WTC11 (cell line): ENCODE measurements around the gene CLGN. TPM values are rescaled to one million over a fixed set of nuclear protein-coding genes. Genes with fewer than 3 reads are reported as not detected.

ENCODE experiments used
- ATAC-seq: fragments of 200-7000 bp; cut with Tn5 transposase; 2 replicates; pipeline ENCODE4 v1.10.0; 2021; ENCODE audit warnings: mild to moderate bottlenecking, moderate library complexity
- CTCF ChIA-PET: fragments of 300-600 bp; sonication (Branson Sonifier 250); formaldehyde crosslinking; loops from one replicate; lab custom pipeline; 2021; ENCODE audit warnings: antibody characterized with exemption; lab: Charles Lee
- POLR2A ChIA-PET: fragments of 350-600 bp; sonication (Branson Sonifier 250); formaldehyde crosslinking; loops from one replicate; lab custom pipeline; 2021; ENCODE audit warnings: antibody characterized with exemption; lab: Charles Lee
- DNase-seq: peaks from one replicate; pipeline ENCODE4 v3.0.0; 2021; ENCODE audit warnings: low spot score
- H3K27ac Mint-ChIP-seq: 2 replicates; pipeline ENCODE4 v1.8.0; 2021; ENCODE audit warnings: mixed read lengths
- H3K27me3 Mint-ChIP-seq: 2 replicates; pipeline ENCODE4 v1.8.0; 2021; ENCODE audit warnings: low read depth, mild to moderate bottlenecking, moderate library complexity, mixed read lengths
- H3K36me3 Mint-ChIP-seq: 2 replicates; pipeline ENCODE4 v1.8.0; 2021; ENCODE audit warnings: mixed read lengths
- H3K4me1 Mint-ChIP-seq: 2 replicates; pipeline ENCODE4 v1.8.0; 2022; ENCODE audit warnings: mixed read lengths
- H3K4me3 Mint-ChIP-seq: 2 replicates; pipeline ENCODE4 v1.8.0; 2021; ENCODE audit warnings: mild to moderate bottlenecking, moderate library complexity, mixed read lengths
- H3K9me3 Mint-ChIP-seq: 2 replicates; pipeline ENCODE4 v1.8.0; 2021; ENCODE audit warnings: mixed read lengths
- CREB1 ChIP-seq: sonication (generic); formaldehyde crosslinking; IDR thresholded peaks from 2 replicates; pipeline ENCODE4 v1.8.0; 2023; ENCODE audit warnings: mild to moderate bottlenecking, missing genetic modification reagents
- FOXJ3 ChIP-seq: sonication (generic); formaldehyde crosslinking; IDR thresholded peaks from 2 replicates; pipeline ENCODE4 v1.9.0; 2021; ENCODE audit warnings: missing genetic modification reagents, mild to moderate bottlenecking, borderline replicate concordance
- FOXP1 ChIP-seq: sonication (generic); formaldehyde crosslinking; IDR thresholded peaks from 2 replicates; pipeline ENCODE4 v1.8.0; 2022; ENCODE audit warnings: missing genetic modification reagents, mild to moderate bottlenecking, moderate library complexity, borderline replicate concordance
- ZNF121 ChIP-seq: sonication (generic); formaldehyde crosslinking; IDR thresholded peaks from 2 replicates; pipeline ENCODE4 v1.8.0; 2023; ENCODE audit warnings: missing genetic modification reagents
- ZNF317 ChIP-seq: sonication (generic); formaldehyde crosslinking; IDR thresholded peaks from 2 replicates; pipeline ENCODE4 v1.8.1; 2023; ENCODE audit warnings: low read depth, mild to moderate bottlenecking, moderate library complexity, missing genetic modification reagents, borderline replicate concordance
- total RNA-seq: library from RNA; stranded (reverse); gene quantifications from 3 replicates; pipeline ENCODE4 v1.2.3, GENCODE V29; 2021
- TF ChIP-seq, protein P1 (sequence below): sonication (generic); formaldehyde crosslinking; IDR thresholded peaks from 2 replicates; pipeline ENCODE4 v1.8.0; 2022; ENCODE audit warnings: mild to moderate bottlenecking, missing genetic modification reagents
- TF ChIP-seq, protein P2 (sequence below): sonication (generic); formaldehyde crosslinking; conservative IDR thresholded peaks from 2 replicates; pipeline ENCODE4 v1.8.1; 2022; ENCODE audit warnings: mild to moderate bottlenecking, missing genetic modification reagents
- TF ChIP-seq, protein P3 (sequence below): sonication (generic); formaldehyde crosslinking; IDR thresholded peaks from 2 replicates; pipeline ENCODE4 v1.8.1; 2023; ENCODE audit warnings: mild to moderate bottlenecking, moderate library complexity, missing genetic modification reagents
- TF ChIP-seq, protein P4 (sequence below): fragments of 250-450 bp; sonication (Bioruptor Pico); conservative IDR thresholded peaks from 2 replicates; pipeline ENCODE4 v1.9.0; 2021; ENCODE audit warnings: mild to moderate bottlenecking
- TF ChIP-seq, protein P5 (sequence below): sonication (generic); formaldehyde crosslinking; IDR thresholded peaks from 2 replicates; pipeline ENCODE4 v1.8.1; 2022; ENCODE audit warnings: mild to moderate bottlenecking, moderate library complexity, missing genetic modification reagents
- TF ChIP-seq, protein P6 (sequence below): sonication (generic); formaldehyde crosslinking; IDR thresholded peaks from 2 replicates; pipeline ENCODE4 v1.8.1; 2022; ENCODE audit warnings: mild to moderate bottlenecking, missing genetic modification reagents, moderate library complexity, borderline replicate concordance
- TF ChIP-seq, protein P7 (sequence below): fragments of 250-450 bp; sonication (Bioruptor Pico); IDR thresholded peaks from 2 replicates; pipeline ENCODE4 v1.9.0; 2021; ENCODE audit warnings: moderate library complexity, mild to moderate bottlenecking, inconsistent platforms, borderline replicate concordance
- TF ChIP-seq, protein P8 (sequence below): sonication (generic); formaldehyde crosslinking; IDR thresholded peaks from 2 replicates; pipeline ENCODE4 v1.8.1; 2022; ENCODE audit warnings: low read depth, mild to moderate bottlenecking, moderate library complexity, missing genetic modification reagents, borderline replicate concordance

The CLGN gene
- total RNA-seq, 1 experiment from 2014 or later: 2.3 TPM

DNA sequence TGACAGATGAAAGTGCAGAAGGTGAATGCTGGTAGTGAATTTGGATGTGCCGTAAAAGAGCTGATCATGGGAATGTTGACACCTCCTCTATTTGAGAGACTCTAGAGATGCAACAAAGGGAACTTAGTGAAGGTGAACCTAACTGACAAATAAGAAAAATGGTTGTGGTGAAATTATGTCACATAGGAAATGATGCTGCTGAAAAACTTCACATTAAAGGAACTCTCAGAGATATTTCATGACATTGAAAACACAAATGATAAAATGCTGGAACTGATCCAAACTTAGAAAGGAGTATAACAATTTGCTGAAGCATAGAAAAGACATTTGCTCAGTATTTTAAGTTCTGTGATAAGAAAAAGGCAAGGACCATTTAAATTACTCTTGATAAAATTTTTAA, 38.7 kb upstream of the CLGN start:
- ChIA-PET CTCF (no interaction called here), POLR2A (no interaction called here)
- H3K27ac Mint-ChIP-seq: no peak overlapping the region
- peaks cover 4% of the 10 kb centered on the region; the same call in 1 of the 2 replicates for H3K27me3 Mint-ChIP-seq
- no peak for TF ChIP-seq ZNF121 (CRISPR knock-in tag)
- TF ChIP-seq, protein P1, sequence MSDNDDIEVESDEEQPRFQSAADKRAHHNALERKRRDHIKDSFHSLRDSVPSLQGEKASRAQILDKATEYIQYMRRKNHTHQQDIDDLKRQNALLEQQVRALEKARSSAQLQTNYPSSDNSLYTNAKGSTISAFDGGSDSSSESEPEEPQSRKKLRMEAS (CRISPR knock-in tag): no peak
- TF ChIP-seq FOXP1 (CRISPR knock-in tag): no peak
- TF ChIP-seq ZNF317 (CRISPR knock-in tag): no peak
- no peaks in the 10 kb centered on the region for H3K9me3 Mint-ChIP-seq
- no peak overlapping the region for H3K4me3 Mint-ChIP-seq
- DNase-seq (no peak), ATAC-seq (no peak)
- no peaks in the 10 kb centered on the region for H3K36me3 Mint-ChIP-seq
- H3K4me1 Mint-ChIP-seq: peaks cover 4% of the 10 kb centered on the region

DNA sequence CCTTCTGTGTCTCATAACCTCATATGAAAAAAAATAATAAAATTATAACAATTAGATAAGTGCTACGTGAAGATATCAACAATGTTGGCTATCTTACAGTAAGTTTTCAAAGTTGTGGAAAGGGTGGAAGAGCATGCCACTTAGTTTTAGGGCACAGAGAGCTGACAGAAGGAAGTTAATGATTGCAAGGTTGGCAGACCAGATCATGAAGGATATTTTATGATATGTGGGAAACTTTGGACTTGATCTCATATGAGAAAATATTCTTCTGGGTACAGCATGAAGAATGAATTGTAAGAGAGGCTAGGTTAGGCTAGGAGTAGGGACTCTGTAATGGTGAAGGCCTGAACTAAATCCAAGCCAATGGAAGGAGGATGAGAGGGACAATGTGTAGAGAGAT, 36.2 kb upstream of the CLGN start:
- TF ChIP-seq, protein P2, sequence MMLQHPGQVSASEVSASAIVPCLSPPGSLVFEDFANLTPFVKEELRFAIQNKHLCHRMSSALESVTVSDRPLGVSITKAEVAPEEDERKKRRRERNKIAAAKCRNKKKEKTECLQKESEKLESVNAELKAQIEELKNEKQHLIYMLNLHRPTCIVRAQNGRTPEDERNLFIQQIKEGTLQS: no peak
- TF ChIP-seq CREB1: no peak
- TF ChIP-seq, protein P3, sequence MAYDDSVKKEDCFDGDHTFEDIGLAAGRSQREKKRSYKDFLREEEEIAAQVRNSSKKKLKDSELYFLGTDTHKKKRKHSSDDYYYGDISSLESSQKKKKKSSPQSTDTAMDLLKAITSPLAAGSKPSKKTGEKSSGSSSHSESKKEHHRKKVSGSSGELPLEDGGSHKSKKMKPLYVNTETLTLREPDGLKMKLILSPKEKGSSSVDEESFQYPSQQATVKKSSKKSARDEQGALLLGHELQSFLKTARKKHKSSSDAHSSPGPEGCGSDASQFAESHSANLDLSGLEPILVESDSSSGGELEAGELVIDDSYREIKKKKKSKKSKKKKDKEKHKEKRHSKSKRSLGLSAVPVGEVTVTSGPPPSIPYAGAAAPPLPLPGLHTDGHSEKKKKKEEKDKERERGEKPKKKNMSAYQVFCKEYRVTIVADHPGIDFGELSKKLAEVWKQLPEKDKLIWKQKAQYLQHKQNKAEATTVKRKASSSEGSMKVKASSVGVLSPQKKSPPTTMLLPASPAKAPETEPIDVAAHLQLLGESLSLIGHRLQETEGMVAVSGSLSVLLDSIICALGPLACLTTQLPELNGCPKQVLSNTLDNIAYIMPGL (CRISPR knock-in tag): no peak
- TF ChIP-seq, protein P4, sequence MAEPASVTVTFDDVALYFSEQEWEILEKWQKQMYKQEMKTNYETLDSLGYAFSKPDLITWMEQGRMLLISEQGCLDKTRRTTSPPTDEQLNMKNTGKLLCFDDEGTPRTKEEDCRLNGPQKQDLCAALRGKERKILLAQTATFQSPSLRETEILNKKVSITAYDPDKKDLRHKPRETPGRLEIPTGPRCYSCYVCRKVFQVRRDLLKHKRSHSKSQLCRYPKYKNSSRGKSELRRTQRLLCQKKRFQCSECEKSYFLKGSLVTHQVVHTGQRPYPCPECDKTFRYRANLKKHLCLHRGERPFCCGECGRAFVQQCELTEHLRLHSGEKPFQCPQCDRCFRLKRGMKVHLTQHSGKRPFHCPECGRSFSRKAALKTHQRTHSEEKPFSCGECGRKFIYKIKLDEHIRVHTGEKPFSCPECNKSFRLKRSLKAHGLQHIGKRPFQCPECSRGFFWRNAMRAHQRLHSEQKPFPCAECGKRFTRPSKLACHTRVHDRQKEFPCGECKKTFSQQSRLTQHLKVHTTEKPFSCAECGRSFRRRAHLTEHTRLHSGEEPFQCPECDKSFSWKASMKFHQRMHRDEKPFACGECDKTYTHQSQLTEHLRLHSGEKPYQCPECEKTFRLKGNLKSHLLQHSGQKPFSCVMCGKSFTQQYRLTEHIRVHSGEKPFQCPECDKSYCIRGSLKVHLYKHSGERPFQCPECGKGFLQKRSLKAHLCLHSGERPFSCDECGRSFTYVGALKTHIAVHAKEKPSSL: no peak
- TF ChIP-seq, protein P5, sequence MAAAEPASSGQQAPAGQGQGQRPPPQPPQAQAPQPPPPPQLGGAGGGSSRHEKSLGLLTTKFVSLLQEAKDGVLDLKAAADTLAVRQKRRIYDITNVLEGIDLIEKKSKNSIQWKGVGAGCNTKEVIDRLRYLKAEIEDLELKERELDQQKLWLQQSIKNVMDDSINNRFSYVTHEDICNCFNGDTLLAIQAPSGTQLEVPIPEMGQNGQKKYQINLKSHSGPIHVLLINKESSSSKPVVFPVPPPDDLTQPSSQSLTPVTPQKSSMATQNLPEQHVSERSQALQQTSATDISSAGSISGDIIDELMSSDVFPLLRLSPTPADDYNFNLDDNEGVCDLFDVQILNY: no peak
- TF ChIP-seq, protein P6, sequence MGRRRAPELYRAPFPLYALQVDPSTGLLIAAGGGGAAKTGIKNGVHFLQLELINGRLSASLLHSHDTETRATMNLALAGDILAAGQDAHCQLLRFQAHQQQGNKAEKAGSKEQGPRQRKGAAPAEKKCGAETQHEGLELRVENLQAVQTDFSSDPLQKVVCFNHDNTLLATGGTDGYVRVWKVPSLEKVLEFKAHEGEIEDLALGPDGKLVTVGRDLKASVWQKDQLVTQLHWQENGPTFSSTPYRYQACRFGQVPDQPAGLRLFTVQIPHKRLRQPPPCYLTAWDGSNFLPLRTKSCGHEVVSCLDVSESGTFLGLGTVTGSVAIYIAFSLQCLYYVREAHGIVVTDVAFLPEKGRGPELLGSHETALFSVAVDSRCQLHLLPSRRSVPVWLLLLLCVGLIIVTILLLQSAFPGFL (CRISPR knock-in tag): no peak
- TF ChIP-seq, protein P7, sequence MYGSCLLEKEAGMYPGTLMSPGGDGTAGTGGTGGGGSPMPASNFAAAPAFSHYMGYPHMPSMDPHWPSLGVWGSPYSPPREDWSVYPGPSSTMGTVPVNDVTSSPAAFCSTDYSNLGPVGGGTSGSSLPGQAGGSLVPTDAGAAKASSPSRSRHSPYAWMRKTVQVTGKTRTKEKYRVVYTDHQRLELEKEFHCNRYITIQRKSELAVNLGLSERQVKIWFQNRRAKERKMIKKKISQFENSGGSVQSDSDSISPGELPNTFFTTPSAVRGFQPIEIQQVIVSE (CRISPR knock-in tag): no peak
- TF ChIP-seq, protein P1 (CRISPR knock-in tag): no peak
- TF ChIP-seq, protein P8, sequence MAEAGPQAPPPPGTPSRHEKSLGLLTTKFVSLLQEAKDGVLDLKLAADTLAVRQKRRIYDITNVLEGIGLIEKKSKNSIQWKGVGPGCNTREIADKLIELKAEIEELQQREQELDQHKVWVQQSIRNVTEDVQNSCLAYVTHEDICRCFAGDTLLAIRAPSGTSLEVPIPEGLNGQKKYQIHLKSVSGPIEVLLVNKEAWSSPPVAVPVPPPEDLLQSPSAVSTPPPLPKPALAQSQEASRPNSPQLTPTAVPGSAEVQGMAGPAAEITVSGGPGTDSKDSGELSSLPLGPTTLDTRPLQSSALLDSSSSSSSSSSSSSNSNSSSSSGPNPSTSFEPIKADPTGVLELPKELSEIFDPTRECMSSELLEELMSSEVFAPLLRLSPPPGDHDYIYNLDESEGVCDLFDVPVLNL (CRISPR knock-in tag): no peak
- no peak for TF ChIP-seq FOXJ3 (CRISPR knock-in tag)
- Mint-ChIP-seq H3K4me1 (no peaks in the 10 kb centered on the region), H3K9me3 (no peaks in the 10 kb centered on the region), H3K36me3 (no peaks in the 10 kb centered on the region), H3K27ac (no peak overlapping the region), H3K4me3 (no peak overlapping the region), H3K27me3 (no peaks in the 10 kb centered on the region; the same call in 1 of the 2 replicates)
- ATAC-seq: no peak
- ChIA-PET POLR2A (no interaction called here), CTCF (interaction anchor here (2.3 kb wide), 1 partner anchor 36 kb away, joined by 8 read pairs; the partner anchor contains the start of gene CLGN)
- DNase-seq: no peak
